HG03103 (cell line): ENCODE results near the gene CLIP3.
"Not testable (repeated sequence)": the region's sequence is repeated elsewhere in the genome, so short reads cannot be mapped to it uniquely, and the experiment has no call there.

ENCODE experiments used
- ATAC-seq: cut with Tn5 transposase; IDR thresholded peaks from one replicate; pipeline ENCODE4 v1.9.1; 2021; ENCODE audit warnings: low read depth; ENCODE audit not compliant: unreplicated experiment

Gene CLIP3, protein sequence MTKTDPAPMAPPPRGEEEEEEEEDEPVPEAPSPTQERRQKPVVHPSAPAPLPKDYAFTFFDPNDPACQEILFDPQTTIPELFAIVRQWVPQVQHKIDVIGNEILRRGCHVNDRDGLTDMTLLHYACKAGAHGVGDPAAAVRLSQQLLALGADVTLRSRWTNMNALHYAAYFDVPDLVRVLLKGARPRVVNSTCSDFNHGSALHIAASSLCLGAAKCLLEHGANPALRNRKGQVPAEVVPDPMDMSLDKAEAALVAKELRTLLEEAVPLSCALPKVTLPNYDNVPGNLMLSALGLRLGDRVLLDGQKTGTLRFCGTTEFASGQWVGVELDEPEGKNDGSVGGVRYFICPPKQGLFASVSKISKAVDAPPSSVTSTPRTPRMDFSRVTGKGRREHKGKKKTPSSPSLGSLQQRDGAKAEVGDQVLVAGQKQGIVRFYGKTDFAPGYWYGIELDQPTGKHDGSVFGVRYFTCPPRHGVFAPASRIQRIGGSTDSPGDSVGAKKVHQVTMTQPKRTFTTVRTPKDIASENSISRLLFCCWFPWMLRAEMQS

DNA sequence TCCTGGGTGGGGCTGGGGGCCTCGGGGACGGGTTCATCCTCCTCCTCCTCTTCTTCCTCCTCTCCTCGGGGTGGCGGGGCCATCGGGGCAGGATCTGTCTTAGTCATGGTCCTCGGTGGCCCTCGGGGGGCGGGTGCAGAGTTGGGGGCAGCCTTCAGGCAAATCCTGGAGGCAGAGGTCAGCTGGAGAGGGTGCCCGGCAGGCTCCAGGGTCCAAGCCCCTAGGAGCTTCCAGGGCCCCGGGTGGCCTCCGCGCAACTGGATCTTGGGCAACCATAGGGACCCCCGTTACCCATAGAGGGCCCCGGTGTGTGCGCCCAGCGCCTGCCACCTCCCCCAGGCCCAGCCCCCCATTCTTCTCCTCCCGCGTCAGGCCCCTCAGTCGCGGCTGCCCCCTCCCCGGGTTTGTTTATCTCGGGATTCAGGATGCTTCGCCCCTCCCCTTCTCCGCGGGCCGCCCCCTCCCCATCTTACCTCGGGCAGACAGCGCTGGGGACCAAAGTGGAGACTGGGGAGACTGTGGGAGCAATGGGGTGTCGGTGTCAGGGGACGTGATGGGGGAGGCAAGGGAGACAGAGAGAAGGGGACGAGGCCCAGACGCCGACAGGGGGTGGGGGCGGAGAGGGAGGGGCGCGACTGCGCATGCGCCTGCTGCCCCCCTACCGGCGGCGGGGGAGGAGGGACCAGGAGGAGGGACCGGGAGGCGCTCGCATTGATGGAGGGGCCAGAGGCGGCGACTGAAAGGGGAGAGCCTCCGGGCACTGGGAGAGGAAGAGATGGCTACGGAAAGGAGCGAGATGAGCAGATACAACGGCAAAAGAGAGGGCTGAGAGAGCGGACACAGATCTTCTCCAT is at the start of gene CLIP3:
CLIP3 (minus strand) TSS at position 623 of the 854 bp plus-strand sequence; CDS start at position 107, 516 bp downstream.
- no peak for ATAC-seq

DNA sequence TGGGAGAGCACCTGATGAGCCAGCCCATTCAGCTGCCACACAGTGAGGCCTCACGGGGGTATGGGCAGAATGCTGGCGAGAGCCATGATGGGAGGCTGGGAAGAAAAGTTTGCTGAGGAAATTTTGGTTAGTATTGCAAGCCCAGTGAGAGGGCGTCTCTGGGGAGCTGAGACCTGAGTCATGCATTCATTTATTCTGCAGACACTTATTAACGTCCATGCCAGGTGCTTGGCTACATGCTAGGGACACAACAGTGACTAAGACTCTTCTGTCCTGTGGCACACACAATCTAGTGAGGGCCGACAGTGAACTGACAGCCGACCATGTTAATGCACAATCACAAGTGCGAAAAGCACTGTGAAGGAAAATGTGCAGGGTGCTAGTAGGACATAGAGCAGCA is 49.2 kb upstream of the CLIP3 start:
- ATAC-seq: no peak

DNA sequence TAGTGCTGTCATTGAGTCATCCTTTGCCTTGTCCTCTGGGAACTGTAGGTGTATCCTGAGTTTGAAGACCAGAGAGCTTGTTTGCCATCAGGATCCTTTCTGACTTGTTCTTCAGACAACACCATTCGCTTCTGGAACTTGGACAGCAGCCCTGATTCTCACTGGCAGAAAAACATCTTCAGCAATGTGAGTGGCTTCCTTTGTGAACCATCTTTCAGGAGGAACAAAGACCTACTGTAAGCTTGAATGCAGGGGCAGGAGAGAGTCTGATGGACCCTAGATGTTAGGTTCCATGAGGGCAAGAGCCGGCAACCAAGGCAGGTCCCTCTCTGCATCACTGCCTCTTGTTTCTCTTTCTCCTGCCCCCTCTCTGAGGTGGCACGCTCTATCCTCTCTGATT is 48.7 kb upstream of the CLIP3 start:
- no peak for ATAC-seq

DNA sequence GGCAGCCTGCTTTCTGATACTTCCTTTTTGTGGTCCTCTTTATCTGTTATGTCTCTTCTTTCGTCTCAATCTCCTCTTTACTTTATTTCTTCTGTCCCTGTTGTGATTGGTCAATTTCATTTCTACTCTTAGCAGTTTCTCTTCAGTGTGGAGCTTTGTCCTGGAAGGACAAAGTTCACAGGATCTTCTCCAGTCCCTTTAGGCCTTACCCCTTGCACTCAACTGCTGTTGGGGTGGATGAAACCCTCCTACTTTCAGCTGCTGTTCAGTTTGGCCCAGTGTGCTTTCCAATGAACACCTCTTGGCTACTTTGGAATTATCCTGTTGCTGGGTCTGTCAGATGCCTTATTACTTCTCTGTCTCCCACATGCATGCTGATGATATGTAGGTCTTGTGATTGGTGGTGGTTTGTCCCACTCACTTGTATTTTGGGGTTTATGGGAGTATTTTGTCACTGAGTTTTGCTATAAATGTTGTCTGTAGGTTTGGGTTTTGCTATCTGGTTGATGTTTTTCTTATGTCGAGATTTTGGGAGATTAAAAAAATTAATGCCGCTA is 46.8 kb upstream of the CLIP3 start:
- no peak for ATAC-seq

DNA sequence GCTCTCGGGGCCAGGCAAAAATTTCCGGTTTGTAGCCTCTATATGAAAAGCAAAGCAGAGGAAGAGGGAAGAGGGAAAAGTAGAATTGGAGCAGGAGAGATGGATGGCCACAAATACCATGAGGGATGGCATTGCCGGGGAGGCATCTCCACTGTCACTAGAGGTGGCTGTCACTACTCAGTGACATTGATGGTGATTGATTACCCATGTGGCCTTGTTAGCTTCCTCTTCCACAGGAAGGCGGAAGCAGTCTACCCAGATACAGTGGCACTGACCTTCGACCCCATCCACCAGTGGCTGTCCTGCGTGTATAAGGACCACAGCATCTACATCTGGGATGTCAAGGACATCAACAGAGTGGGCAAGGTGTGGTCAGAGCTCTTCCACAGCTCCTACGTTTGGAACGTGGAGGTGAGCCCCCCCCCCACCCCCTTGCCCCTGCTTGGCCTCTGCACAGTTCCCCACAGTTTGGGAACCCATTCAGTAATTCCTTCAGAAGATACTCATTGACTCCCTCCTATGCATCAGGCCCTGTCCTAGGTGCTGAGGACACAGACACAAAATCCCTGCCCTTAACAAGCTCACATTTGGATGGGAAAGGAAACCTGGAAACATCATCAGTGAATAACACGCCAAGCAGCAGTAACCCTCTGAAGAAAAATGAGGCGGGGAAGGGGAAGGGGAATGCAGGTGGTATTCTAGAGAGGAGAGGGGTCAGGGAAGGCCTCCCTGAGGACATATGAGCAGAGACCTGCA is 40.6 kb upstream of the CLIP3 start:
- no peak for ATAC-seq

DNA sequence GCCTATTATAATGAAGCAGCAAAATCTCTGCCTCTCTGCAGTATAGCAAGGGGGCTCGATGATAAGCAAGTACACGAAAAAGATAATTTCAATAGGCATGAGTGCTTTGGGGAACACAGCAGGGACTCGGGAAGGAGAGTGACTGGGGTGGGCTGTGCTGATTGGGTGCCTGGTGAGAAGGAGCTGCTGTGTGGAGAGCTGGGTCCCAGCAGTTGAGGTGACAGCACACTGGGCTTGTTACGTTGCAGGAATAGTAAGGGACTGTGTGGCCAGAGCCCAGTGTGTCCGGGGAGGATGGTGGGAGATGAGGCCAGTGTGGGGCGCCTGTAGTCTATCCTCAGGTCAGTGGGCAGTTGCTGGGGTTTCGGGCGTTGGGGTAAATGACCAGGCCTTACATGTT is 39.4 kb upstream of the CLIP3 start:
- no peak for ATAC-seq

DNA sequence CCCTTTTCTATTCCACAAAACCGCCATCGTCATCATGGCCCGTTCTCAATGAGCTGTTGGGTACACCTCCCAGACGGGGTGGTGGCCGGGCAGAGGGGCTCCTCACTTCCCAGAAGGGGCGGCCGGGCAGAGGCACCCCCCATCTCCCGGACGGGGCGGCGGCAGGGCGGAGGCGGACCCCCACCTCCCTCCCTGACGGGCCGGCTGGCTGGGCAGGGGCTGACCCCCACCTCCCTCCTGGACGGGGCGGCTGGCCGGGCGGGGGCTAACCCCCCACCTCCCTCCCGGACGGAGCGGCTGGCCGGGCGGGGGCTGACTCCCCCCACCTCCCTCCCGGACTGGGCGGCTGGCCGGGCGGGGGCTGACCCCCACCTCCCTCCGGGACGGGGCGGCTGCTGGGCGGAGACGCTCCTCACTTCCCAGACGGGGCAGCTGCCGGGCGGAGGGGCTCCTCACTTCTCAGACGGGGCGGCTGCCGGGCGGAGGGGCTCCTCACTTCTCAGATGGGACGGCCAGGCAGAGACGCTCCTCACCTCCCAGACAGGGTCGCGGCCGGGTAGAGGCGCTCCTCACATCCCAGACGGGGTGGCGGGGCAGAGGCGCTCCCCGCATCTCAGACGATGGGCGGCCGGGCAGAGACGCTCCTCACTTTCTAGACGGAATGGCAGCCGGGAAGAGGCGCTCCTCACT is 36.3 kb upstream of the CLIP3 start:
- not testable (repeated sequence) for ATAC-seq

DNA sequence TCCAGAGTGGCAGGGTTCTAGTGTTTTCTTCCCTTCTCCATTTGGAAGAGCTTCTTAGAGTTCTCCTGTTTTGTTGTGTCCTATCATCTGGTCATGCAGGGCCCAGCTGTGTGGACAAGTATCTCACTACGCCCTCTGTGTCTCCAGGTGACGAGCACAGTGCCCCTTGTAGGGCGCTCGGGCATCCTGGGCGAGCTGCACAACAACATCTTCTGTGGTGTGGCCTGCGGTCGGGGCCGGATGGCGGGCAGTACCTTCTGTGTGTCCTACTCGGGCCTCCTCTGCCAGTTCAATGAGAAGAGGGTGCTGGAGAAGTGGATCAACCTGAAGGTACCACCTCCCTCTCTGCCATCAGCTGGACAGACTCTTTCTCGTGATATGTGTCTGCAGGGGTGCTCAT is 35.0 kb upstream of the CLIP3 start:
- no peak for ATAC-seq

DNA sequence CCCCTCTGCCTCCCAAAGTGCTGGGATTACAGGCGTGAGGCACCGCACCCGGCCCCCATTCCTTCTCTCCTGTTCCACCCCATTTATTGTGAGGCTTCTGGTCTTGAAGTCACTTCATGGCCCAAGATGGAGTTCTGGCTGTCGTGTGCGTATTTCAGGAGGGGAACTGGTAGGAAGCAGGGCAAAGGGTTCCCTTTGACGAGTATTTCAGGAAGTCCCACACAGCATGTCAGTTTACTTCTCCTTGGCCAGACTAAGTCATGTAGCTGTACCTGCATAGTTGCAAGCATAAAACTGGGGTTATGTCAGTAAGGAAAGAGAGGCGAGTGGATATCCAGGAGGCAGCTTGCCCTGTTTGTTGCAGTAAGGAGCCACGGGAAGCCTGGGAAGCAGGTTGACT is 32.2 kb upstream of the CLIP3 start:
- no peak for ATAC-seq

DNA sequence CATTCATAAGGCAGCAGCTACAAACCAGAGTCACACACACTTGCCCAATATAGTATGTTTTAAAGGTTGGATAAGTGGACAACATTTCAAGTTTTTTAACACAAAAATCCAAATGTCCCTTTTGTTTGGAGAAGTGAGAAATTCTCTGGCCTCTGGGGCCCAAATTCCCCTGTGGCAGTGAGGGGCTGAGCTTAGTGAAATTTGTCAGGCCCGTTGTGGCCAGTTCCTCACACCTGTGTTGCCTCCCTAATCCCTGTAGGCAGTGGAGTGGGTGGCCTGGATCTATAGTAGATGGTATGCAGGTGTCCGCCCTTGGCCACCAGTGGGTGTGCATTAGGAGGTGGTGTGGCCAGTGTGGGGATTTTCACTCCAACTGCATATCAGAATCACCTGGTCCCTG is 28.7 kb upstream of the CLIP3 start:
- ATAC-seq: no peak

DNA sequence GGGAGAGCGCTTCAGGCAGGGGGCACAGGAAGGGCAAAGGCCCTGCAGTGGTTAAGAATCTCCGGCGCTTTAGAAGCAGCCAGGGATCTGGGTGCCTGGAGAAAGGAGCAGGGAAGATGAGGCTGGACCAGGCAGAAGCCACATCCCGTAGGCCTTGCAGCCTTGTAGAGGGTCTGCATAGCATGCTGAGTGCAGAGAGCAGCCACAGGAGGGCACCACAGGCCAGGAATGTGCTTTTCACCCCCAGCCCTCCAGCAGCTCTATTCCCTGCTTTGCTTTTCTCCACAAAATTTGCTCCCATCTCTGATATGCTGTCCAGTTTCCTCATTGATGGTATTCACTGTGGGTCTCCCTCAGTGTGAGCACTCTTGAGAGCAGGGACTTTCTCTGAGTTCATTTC is 27.8 kb upstream of the CLIP3 start:
- no peak for ATAC-seq

DNA sequence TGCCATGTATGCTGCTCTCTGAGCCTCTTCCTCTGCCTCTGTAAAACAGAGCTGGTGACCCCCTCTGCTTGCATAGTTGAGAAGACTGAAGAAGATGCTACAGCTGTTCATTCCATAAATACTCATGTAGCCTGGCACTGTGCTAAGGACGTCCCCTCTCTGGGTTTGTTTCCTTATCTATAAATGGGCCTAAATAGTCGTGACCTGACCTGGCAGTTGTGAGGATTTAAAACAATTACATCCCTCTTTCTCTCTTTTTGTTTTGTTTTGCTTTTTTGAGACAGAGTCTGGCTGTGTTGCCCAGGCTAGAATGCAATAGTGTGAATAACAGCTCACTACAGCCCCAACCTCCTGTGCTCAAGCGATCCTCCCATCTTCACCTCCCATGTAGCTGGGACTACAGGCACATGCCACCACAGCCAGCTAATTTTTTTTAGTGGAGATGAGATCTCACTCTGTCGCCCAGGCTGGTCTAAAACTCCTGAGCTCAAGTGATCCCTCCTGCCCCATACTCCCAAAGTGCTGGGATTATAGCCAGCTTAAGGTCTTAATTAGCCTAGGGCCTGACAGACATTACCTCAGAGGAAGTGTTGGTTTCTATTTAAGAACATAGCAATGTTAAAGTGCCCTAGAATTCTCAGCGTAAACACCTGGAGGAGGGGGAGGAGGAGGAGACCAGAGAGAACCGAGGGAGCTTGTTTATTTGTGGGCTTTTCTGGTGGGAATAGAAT is 26.7 kb upstream of the CLIP3 start:
- ATAC-seq: no peak

DNA sequence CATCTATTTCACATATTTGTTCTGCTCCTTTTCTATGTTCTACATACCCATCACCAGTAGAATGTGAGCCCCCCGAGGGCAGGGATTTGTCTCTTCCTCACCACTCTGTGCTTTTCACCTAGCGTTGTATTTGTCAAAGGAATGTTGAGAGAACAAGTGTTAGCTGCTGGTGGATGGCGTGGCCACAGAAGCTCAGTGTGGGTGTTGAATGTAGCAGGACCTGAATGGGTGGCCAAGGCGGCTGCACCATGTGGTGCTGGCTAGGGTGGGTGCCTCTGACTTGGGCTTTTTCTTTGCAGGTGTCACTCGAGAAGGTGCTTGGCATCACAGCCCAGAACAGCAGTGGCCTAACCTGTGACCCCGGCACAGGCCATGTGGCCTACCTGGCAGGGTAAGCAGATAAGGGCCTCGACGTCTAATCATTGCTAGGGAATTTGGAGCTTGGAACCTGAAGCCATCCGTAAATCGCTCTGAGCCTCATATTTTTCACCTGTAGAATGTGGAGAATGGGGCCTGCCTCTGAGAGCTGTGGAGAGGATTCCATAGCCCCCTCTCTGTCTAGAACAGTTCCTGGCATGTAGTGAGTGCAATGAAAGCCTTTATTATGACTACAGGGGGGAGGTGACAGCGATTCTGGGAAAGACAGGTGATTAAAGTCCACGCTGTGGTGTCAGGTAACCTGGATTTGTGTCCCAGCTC is 26.0 kb upstream of the CLIP3 start:
- no peak for ATAC-seq

DNA sequence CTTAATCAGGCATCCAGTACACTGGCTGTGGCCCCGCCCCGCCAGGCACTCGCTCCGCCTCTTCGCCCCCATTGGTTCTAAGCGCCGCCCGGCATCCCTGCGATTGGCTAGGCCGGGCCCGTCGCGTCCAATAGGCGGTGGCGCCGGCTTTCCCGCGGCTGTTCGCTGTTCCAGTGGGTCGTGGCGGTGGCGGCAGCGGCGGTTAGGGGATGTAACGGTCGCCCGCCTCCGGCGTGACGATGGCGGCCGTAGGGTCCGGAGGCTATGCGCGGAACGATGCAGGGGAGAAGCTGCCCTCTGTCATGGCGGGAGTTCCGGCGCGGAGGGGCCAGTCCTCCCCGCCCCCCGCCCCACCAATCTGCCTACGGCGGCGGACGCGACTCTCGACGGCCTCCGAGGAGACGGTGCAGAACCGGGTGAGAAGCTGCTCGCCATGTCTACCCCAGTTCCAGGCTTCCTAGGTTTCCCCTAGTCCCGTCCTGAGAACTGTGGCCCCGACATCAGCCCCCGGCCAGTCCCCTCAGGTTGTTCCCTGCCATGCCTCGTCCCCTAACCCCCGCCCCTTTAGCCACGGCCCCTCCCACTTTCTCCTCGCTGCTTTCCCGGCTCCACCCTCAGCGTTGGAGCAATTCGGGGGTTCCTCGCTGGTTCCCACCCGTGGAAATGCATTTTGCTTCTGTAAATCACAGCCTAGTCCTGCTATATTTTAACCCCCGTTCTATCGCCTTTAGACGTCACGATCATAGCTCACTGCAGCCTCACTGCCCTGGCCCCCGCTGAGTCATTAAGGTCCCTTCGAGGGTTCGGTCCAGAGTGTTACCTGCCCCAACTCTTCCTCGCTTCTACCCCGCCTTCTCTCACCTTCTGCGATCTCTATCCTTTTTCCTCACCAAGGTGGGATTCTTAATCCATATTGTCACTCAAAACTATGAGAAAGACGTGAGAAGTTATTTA is 22.3 kb upstream of the CLIP3 start, which contains the start of gene WDR62:
WDR62 (plus strand) TSS at position 165 of the 954 bp plus-strand sequence; CDS start at position 240, 75 bp downstream.
- ATAC-seq: peak; percentile 63

DNA sequence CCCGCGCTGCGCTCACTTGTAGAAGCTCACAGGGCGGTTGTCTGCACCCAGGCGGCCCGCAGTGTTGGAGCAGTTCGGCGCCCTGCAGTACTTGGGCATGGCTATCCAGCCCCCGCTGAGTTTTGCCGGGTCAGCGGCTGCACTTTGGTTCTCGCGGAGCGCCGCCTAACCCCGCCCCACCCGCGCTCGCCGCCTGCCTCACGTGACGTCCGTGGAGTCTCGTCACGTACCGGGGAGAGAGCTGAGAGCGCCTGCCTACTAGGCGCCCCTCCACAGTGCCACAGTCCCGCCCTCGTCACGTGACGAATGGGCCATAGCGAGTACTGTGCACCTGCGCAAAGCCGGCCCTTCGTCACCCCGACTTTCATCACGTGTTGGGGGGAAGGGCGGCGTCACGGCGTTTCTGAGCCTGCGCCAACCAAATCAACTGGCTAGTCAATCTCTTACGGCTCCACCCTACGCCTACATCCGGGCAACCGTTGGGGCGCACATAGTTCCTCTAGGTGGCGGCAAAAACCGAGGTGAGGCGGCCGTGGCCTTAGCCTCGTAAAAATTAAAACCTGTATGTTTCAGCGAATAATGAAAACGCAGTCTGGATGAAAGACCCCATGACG is 21.6 kb upstream of the CLIP3 start, which contains the start of gene THAP8:
THAP8 (minus strand) TSS at position 167 of the 614 bp plus-strand sequence; CDS start at position 99, 68 bp downstream.
- peak; percentile 75 for ATAC-seq

DNA sequence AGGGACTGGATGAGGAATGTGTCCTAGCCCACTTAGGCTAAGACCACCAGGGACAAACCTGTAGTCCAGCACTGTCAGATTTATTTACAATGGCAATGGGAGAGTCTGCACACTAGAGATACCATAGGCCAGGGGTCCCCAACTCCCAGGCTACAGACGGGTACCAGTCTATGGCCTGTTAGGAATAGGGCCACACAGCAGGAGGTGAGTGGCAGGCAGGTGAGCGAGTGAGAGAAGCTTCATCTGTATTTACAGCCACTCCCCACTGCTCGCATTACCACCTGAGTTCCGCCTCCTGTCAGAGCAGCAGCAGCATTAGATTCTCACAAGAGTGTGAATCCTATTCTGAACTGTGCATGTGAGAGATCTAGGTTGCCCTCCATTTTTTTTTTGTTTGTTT is 19.0 kb upstream of the CLIP3 start:
- ATAC-seq: no peak

DNA sequence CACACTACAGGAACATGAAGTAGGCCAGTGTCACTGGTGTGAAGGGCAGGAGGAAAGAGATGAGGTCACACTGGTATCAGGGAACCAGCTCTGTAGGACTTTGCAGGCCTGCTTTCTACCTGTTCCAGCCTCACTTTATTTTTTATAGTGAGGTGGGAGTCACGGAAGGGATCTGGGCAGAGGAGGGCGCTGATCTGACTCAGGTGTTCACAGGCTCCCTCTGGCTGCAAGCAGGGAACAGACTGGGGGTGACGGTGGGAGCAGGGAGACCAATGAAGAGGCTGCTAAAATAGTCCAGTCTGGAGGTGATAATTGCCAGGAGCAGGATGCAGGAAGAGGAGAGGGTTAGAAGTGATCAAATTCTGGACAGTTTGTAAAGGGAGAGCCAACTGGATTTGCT is 18.6 kb upstream of the CLIP3 start:
- no peak for ATAC-seq
